GM18498 (cell line): ENCODE results near the gene ITGA8.

ENCODE experiments used
- ATAC-seq: cut with Tn5 transposase; IDR thresholded peaks from one replicate; pipeline ENCODE4 v1.9.1; 2021; ENCODE audit warnings: mild to moderate bottlenecking, moderate library complexity; ENCODE audit not compliant: unreplicated experiment

The ITGA8 gene

DNA sequence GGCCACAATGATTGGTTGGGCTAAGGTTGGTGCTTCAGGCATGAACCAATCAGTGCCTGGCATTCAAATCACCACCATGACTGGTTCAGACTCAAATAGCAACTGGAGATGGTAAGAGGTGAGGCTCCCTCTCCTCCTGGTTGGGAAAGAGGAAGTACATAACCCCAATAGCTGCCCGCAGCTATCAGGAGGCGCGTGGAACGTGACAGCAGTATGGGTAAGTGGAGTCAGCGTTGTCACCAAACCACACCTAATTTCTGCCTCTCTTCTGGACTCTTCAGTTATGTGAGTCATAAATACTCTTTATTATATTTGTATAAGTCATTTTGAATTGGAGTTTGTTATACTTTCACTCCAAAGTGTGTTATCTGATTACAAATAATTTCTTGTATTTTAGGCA, 17.9 kb upstream of the ITGA8 start:
- ATAC-seq, result no peak

DNA sequence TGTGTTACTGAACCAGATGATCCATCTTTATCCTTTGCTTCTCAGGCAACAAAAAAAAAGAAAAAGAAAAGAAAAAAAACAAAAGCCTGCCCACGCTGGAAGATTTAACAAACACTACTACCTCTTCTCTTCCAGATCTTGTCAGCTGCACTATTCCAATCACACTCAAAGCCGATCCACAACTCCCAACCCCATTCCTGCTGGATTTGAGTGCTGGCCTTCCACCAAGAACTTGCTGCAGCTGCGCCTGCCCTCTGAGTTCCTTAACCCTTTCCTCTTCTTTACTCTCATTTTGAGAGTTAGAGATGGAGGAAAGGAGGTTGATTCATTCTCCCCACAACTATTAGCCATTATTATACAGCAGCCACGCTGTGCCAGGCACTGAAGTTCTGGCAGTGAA, 16.0 kb upstream of the ITGA8 start:
- no peak for ATAC-seq

DNA sequence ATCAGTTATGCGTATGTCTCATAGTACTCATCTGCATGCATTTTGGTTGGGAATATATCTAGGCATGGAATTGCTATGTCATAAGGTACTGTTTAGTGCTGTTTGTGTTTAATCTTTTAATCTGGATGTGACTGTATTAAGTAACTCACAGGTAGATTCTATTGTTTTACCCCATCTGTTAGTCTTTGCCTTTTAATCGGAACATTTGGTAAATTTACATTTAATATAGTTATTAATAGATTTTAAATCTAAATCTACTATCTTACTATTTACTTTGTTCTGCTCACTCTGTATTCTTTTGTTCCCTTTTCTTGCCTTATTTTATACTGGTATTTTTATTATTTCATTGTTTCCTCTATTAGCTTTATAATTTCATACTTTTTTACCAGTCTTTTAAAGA, 10.6 kb upstream of the ITGA8 start:
- ATAC-seq, result no peak

DNA sequence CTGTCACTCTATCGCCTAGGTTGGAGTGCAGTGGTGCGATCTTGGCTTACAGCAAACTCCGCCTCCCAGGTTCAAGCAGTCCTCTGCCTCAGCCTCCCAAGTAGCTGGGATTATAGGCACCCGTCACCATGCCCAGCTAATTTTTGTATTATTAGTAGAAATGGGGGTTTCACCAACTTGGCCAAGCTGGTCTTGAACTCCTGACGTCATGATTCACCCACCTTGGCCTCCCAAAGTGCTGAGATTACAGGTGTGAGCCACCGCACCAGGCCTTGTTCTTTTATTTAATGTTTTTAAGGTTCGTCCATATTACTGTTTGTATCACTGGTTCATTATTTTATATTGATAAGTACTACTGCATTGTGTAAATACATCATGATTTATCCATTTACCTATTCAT, 10.2 kb upstream of the ITGA8 start:
- ATAC-seq, result no peak

DNA sequence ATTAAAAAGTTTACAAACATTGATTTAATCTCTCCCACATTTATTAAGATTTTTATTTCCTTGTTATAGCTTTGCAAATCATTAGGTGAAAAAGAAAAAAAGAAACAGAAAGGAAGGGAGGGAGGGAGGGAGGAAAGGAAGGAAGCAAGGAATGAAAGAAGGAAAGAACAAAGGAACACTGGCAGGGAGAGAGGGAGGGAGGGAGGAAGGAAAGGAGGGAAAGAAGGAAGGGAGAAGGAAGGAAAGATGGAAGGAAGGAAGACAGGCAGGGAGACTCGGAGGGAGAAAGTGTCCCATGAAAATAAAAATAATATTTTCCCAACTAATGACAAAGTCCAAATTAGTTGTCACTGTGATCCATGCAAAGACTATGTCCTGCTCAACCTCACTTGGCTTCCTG, 6.3 kb upstream of the ITGA8 start:
- no peak for ATAC-seq

DNA sequence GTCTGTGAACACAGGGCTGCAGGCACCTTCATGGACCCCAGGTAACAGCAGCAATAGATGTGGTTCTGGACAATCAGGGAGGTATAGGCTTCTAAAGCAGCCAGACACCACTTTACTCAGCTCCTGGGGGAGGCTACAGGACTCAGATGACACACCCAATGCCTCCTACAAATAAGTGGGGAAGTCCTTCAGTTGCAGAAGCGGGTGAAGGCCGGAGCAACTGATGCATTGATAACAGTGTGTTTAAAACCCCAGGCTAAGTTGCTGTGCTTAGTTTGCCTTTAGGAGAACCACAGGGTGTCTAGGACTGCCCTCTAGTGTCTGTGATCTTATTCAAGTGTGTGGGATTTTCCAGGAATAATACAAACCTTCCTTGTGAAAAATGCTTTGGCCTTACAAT, 5.9 kb upstream of the ITGA8 start:
- ATAC-seq, result no peak

DNA sequence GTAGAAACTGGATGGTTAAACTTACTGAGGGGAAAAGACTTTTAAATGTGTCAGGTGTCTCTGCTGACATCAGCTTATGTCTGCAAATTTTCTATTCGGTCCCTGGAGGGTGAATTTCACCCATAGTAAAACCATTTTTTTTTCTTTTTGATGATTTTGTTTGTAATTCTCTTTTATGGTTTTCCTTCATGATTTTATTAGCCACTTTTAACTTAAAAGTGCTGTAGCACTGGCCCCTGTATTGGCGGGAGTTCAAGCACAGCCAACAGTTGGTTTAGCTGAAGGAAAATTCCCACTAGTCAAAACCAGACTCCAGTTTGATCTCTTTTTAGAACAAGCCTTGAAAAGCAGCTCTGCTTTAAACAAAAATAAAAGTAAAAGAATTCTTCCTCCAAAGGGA, 5.0 kb upstream of the ITGA8 start:
- no peak for ATAC-seq

DNA sequence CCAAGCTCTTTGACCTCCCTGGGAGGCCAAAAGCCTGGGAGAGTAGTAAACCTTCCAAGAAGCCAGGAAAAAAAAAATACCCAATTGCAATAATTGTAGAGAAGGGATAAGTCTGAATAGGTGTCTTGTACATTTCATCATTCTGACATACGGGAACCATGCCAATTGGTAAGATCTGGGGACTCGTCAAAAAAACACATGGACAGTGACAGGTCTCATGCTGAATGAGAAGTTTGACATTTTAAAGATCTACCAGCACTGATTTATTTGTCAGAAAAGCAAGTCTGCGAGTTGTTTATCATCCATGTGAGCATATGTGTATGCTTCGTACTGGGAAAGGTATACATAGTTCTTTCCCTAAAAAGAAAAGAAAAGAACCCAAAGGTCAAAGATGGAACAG, 4.1 kb upstream of the ITGA8 start:
- ATAC-seq, result no peak

DNA sequence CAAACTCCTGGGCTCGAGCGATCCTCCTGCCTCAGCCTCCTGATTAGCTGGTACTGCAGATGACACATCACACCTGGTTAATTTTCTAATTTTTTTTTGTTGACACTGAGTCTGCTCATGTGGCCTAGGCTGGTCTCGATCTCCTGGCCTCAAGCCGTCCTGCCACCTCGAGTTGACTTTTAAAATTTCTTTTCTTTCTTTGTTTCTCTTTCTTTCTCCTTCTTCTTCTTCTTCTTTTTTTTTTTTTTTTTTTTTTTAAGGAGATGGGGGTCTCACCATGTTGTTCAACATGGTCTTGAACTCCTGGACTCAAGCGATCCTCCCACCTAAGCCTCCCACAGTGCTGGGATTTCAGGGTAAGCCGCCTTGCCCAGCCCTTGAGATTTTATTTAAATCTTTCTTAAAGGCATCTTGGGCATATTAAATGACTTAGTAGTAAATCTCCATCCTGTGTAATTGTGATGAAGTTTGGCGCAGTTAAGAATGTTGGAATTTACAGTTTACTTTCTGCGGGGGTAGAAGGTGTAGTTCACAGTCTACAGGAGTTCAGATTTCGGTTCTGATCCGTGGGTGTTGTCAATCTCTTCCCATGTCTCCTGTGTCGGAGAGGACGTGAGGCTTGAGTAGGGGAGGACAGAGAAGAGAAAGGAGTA, 1.0 kb upstream of the ITGA8 start:
- ATAC-seq, result no peak

DNA sequence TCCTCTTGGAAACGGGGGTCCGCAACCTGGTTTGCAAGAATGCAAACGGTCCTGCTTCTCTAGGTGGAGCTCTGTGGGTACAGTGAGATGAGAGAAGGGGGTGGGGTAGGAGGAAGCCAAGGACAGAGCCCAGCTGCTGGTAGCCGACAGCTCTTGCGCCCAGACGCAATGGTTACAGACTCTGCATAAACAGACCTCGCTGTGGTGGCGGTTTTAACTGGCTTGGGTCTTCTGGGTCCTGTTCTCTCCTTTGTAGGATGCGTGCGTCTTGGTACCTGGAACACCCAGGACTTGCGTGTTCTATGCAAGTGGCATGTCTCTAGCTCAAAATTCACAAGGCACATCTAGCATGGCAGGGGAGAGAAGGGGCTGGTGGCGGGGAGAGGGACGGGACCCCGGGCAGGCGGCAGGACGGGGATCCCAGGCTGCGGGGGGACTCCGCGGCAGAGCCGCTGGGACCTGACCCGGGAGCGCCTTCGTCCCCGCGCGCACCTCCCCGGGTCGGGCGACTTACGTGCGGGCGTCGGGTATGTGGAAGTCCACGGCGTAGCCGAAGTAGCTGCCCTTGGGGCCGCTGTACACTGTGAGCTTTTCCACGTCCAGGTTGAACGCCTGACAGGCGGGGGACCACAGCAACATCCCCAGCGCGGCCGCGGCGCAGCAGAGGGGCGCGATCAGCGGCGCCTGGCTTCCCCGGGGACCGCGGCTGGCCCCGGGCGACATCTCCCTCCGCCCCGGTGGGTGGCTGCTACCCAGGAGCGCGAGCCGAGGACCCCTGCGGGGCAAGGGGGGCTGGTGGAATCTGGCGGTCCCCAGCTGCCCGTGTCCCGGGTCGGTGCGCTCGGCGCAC, 448 bp downstream of the ITGA8 start:
- ATAC-seq, result no peak

DNA sequence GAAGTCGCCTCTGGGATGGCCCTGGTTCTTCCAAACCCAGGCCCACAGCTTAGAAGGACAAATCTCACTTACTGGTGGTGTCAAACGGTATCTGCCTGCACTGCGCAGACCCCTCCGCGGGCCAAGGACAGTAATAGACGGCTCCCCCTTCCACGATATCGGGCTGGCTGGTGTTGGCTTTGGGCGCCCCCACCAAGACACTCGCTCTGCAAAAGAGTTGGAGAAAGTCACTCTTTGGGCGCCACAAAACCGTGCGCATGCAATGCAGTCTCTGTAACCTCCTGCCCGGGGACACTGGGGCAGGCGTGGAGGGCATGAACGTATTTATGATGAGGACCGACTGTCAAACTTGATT, 1.1 kb downstream of the ITGA8 start:
- no peak for ATAC-seq

DNA sequence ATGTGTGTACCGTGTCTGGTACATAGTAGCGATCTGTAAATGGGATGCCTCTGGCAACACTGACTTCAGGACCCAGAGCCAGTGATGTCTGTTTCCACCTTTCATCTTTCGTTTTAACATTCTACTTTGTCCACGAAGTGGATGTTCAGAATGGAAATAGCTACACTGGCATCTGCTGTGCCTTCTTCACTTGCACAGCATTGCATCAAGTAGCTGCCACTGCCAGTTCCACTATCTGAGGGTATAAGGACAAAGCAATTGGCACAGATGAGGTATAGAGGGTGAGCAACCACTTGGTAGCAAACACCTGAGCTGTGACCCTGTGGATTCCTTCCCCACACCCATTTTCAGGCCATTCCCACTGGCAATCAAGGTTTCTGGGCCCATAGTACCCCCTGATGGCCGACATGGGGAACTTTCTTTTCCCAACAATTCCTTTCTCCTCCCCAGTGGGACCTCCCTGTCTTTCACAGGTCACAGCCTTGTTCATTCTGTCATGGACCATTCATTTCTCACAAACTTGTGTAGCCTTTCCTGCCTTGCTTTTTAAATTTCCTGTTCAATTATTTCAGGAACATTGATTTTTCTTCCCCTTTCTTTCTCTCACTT, 4.0 kb downstream of the ITGA8 start:
- no peak for ATAC-seq

DNA sequence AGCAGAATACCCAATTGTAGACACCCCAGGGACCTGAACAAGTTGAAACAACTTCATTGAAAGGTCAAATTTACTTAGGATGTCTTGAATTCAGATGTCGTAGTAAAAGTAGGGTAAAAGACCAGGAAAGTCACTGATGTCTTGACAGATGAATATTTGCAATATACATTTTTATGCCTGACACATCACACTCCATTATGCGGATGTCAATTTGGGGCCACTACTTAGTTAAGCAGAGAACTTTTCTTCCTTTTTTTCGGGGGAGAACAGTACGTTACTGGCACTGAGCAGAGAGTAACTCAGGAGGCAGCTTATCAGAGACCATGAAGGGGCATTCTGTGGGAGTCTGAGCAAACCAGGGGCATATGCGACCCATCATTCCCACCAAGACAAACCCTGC, 4.9 kb downstream of the ITGA8 start:
- ATAC-seq, result no peak

DNA sequence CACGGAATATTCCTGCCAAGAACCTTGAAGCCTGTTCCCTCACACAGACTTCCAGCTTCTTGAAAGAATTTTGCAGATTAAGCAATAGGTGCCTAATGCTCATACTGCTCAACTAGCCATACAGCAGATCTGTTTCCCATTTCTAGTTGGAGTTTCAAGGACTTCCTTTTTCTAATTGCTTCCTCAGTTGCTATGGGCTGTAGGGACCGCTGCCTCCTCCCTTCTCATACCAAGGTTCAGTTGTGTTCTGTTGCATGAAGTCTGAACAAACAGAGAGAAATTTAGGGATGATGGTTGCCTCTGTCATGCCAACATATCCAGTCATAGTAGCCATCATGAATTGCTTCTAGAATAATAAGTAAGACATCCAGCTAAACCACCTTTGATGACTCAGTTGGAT, 6.8 kb downstream of the ITGA8 start:
- ATAC-seq, result no peak

DNA sequence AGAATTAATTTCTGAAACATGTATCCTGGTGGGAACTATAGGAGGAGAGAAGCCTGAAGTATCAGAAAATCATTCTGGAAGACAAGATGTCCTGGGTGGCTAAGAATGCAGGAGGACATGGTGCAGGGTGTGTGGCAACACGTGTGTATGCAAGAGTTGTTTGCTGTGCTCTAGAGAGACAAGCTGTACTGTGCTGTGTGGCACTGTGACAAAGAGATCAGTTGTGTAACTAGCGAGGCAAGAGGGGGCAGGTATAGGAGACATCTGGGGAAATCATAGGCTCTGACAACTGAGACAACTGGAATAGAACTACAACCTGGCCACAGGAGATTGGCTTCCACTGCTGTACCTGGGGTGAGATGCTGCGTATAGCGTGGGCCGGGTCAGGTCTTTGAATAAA, 9.3 kb downstream of the ITGA8 start:
- no peak for ATAC-seq

DNA sequence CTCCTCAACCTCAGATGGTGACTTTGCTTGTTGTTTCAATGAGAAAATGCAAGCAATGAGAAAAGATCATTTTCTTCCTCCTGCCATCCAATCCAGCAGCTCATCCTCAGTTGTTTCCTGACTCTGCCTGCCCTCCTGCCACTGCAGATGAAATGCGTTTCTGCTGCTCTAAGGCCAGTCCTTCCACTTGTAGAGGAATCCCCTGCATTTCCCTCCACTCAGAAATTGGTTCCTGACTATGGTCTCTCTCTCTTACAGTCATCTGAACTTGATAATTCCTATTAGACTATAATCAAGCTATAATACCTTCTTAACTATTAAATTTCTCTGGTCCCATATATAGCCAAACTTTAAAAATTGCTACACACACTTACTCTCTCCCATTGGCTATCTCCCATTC, 14.4 kb downstream of the ITGA8 start:
- ATAC-seq, result no peak

DNA sequence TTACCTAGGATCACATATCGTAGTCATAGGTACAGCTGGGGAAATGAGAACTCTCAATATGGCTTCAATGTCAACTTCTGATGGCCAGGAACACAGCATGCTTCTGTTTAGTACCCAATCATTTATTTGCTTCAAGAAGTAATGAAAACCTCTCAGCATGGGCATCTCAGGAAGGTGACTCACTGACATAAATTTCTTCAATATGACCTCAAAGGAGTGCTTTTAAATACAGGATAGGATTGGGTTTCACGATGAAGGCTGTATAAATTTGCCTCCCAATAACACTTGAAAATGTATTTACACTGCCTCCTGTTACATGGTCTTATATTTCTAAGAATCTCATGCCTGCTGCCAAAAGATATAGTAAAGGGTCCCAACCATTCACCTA, 15.1 kb downstream of the ITGA8 start:
- ATAC-seq, result no peak

DNA sequence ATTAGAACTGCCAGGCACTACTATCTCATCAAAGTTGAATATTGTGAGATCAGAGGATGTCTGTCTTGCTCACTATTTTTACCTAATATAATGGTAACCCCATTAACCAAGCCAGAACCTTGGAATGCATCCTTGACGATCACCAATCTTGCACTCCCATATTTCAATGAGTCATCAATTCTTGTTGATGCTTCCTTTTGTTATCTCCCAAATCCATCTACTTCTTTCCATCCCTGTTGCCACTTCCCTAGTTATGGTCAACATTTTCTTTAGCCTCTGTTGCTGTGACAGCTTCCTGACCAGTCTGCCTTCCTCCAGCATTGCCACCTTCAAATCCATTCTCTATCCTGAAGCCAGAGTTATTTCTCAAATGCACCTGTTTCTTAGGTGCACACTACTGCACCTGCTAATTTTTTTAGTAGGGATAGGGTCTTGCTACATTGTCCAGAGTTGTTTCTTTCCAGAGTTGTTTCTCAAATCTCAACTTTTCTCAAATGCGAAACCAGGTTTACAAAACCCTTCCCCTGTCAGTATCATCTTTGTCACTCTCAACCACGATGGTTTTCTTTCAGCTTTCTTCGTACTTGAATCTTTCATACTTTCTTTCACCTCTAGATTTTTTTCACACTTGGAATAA, 15.7 kb downstream of the ITGA8 start:
- ATAC-seq, result no peak

DNA sequence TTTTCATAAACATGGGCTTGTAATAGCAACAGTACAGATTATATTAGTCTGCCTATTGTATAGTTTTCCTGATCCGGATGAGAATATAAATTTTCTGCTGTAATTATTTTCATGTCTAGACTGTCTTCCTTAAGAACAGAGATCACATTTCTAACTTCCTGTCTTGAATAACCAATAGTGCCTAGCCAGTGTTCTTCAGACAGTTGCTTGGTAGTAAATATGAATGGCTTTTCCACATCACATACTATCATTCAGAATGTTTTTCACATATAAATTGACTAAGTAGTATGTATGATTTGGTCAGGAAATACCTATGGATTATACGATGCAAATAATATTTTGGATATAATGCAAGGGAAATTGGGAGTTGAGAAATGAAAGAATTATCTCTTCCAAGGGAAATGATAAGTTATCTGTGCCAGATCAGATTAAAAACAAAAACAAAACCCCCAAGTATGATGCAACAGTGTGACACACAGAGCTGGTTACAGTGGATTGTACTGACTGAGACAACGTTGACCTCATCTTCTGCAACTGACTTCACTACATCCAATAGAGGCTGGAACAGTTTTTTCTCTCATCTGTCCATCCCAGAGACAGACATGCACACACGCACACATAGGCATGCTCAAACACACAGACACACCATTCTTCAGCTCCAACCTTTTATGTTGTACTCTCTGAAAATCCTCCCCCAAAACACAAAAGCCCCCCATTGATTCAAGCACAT, 16.4 kb downstream of the ITGA8 start:
- no peak for ATAC-seq

DNA sequence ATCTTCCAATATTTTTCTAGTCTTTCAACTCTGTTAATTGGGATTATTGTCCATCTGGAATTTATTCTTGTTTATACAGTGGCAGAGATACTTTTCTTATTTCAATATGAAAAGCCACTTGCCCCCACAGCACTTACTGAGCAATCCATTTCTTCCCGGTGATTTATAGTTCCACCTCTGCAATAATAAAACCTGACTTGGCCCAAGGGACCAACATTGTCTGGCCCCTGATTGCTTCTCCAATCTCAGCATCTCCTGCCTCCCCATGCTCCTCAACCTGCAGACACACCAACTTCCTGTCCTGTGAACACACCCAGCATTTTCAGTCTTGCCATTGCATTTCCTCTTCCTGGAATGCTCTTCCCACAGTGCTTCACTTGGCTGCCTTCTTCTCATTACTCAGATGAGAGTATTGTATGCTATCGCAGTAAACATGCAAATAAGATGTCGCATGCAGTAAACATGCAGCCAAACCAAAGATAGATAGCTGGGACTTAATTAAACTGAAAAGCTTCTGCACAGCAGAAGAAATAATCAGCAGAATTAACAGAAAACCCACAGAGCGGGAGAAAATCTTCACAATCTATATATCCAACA, 19.5 kb downstream of the ITGA8 start:
- no peak for ATAC-seq

DNA sequence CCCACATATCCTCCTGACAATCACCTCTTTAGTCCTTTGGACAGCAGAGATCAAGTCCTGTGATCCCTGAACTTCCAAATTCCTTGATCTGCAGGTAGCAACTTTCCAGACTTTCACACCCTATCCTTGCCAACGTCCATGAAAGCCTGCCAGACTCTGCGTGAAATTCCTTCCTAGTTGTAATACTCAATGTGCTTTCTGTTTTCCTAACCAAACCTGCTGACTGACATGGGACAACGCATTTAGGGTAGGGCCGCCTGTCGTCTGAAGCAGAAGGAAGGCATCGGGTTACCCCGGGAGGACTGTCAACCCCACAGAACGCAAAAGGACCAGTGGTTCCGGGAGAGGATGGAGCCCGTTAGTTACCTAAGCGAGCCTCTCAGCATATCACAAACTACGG, 23.9 kb downstream of the ITGA8 start:
- no peak for ATAC-seq
